ENCODE data around the gene KDR. TPM values are rescaled to one million over a fixed set of nuclear protein-coding genes. Genes with fewer than 3 reads are reported as not detected.

The KDR gene
- polyA plus RNA-seq, 1 of the 3 experiments (the other 2 are of a cell fraction): not detected

- no peak for TF ChIP-seq NRF1 (IDR thresholded peaks at IDR 0.05; ENCODE audit: low read depth, low read length)
These were observed 53.4 kb downstream of the KDR start (continued) for GRCh38 chr4:55071951-55072350.

- H3F3A ChIP-seq (replicated peaks; ENCODE audit: insufficient read depth): no peaks in the 10 kb centered on the region
- H3K4me3 ChIP-seq (ENCODE audit: low read depth in 2 of 2, low read length in 1 of 2): no peak overlapping the region
- no peak overlapping the region for H3K4me2 ChIP-seq
- ChIA-PET POLR2A (no interaction called here), CTCF (no interaction called here)
- H3K27ac ChIP-seq (ENCODE audit: low read depth in 2 of 2, low read length in 1 of 2): no peak overlapping the region
- no peaks in the 10 kb centered on the region for H3K27me3 ChIP-seq (ENCODE audit: insufficient read depth)
- H3K36me3 ChIP-seq (replicated peaks in 1 of 2; ENCODE audit: control insufficient read depth in 1 of 2, insufficient read depth in 2 of 2, low read length in 1 of 2): no peaks in the 10 kb centered on the region
- TF ChIP-seq, protein P1, sequence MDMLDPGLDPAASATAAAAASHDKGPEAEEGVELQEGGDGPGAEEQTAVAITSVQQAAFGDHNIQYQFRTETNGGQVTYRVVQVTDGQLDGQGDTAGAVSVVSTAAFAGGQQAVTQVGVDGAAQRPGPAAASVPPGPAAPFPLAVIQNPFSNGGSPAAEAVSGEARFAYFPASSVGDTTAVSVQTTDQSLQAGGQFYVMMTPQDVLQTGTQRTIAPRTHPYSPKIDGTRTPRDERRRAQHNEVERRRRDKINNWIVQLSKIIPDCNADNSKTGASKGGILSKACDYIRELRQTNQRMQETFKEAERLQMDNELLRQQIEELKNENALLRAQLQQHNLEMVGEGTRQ (IDR thresholded peaks at IDR 0.05; ENCODE audit: borderline replicate concordance, low read depth, low read length): no peak
- TF ChIP-seq POLR2AphosphoS5 (IDR thresholded peaks at IDR 0.05; ENCODE audit: low read depth, low read length) (no peak), SMC3 (IDR thresholded peaks at IDR 0.05; ENCODE audit: low read depth, low read length) (no peak), JUND (IDR thresholded peaks at IDR 0.05) (no peak), YY1 (IDR thresholded peaks at IDR 0.05; ENCODE audit: low read depth) (no peak), MAX (IDR thresholded peaks at IDR 0.05; ENCODE audit: low read depth) (no peak), FOXM1 (IDR thresholded peaks at IDR 0.05; ENCODE audit: low read depth) (no peak), PBX3 (IDR thresholded peaks at IDR 0.05) (no peak), ELF1 (IDR thresholded peaks at IDR 0.05) (no peak), NRF1 (IDR thresholded peaks at IDR 0.05; ENCODE audit: low read depth, low read length) (no peak), GABPA (IDR thresholded peaks at IDR 0.05; ENCODE audit: low read depth) (no peak), NFIC (IDR thresholded peaks at IDR 0.05; ENCODE audit: borderline replicate concordance) (no peak), TCF12 (IDR thresholded peaks at IDR 0.05) (no peak)
- TF ChIP-seq, protein P2, sequence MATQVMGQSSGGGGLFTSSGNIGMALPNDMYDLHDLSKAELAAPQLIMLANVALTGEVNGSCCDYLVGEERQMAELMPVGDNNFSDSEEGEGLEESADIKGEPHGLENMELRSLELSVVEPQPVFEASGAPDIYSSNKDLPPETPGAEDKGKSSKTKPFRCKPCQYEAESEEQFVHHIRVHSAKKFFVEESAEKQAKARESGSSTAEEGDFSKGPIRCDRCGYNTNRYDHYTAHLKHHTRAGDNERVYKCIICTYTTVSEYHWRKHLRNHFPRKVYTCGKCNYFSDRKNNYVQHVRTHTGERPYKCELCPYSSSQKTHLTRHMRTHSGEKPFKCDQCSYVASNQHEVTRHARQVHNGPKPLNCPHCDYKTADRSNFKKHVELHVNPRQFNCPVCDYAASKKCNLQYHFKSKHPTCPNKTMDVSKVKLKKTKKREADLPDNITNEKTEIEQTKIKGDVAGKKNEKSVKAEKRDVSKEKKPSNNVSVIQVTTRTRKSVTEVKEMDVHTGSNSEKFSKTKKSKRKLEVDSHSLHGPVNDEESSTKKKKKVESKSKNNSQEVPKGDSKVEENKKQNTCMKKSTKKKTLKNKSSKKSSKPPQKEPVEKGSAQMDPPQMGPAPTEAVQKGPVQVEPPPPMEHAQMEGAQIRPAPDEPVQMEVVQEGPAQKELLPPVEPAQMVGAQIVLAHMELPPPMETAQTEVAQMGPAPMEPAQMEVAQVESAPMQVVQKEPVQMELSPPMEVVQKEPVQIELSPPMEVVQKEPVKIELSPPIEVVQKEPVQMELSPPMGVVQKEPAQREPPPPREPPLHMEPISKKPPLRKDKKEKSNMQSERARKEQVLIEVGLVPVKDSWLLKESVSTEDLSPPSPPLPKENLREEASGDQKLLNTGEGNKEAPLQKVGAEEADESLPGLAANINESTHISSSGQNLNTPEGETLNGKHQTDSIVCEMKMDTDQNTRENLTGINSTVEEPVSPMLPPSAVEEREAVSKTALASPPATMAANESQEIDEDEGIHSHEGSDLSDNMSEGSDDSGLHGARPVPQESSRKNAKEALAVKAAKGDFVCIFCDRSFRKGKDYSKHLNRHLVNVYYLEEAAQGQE (IDR thresholded peaks at IDR 0.05; ENCODE audit: low read depth, low read length): no peak
- H2AFZ ChIP-seq (ENCODE audit: low read depth): no peak overlapping the region; the same call in 1 of the 2 replicates
- no peaks in the 10 kb centered on the region for H3K9me2 ChIP-seq
- H3K4me1 ChIP-seq (ENCODE audit: control insufficient read depth in 1 of 2, insufficient read depth in 2 of 2, low read depth in 1 of 2, low read length in 1 of 2): peaks cover 0 to 8% of the 10 kb centered on the region in 2 experiments; a peak in 1 of 4 replicates
- WGBS (ENCODE audit: low lambda C conversion rate): 37% methylated on average over 5 of the region's 5 CpGs
- H4K20me1 ChIP-seq (ENCODE audit: insufficient read depth): no peaks in the 10 kb centered on the region
- H3K79me2 ChIP-seq (ENCODE audit: insufficient read depth): no peaks in the 10 kb centered on the region
- H3K9me3 ChIP-seq: no peaks in the 10 kb centered on the region
- H3K9ac ChIP-seq: no peak overlapping the region
- no peak for DNase-seq
These were observed 56.1 kb downstream of the KDR start for GRCh38 chr4:55069248-55069647.

Measured in SK-N-SH (cell line).